Tibial nerve (tissue), 4 donors: Measurements from ENCODE around the gene APOE.

Experiments used
- EP300 ChIP-seq, 2 donors: sonication (generic); formaldehyde crosslinking; IDR thresholded peaks; one replicate each; pipeline ENCODE4 v1.6.1; 2017; ENCODE audit warnings: antibody characterized with exemption in 2 of 2, mild to moderate bottlenecking in 1 of 2
- POLR2A ChIP-seq, 2 donors: fragments of 450-650 bp; IDR thresholded peaks; one replicate each; pipeline ENCODE4 v1.6.1; 2017; ENCODE audit warnings: antibody characterized with exemption in 2 of 2, mild to moderate bottlenecking in 2 of 2, moderate library complexity in 2 of 2
- TF ChIP-seq, protein P1 (sequence below), 5 experiments: fragments of 200-600 bp in 3 of 5; fragments of 450-650 bp in 2 of 5; sonication (generic) in 3 of 5; IDR thresholded peaks; one replicate each; pipeline ENCODE4 v1.5.1; 2016 to 2019; ENCODE audit warnings: antibody characterized with exemption in 5 of 5, mild to moderate bottlenecking in 3 of 5, moderate library complexity in 2 of 5

DNA sequence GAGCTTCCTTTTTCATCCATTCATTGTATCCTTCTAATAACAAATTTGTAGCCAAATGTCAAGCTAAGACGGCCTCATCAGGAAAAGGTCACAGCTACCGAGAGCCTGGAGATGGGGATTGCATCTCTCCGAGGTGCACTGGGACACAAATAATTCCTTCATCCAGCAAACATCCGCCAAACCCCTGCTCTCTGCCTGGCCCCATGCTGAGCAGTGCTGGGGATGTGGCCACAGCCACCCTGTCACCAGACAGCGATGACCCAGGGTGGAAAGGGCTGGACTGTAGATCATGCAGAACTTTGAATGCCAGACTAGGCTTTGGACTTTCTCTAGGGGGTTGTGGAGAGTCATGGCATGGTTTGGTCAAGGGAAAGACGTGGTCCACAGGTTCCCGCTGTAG, 12.7 kb upstream of the APOE start:
- TF ChIP-seq POLR2A (IDR thresholded peaks at IDR 0.05) (no peak), EP300 (IDR thresholded peaks at IDR 0.05) (no peak)
- TF ChIP-seq, protein P1, sequence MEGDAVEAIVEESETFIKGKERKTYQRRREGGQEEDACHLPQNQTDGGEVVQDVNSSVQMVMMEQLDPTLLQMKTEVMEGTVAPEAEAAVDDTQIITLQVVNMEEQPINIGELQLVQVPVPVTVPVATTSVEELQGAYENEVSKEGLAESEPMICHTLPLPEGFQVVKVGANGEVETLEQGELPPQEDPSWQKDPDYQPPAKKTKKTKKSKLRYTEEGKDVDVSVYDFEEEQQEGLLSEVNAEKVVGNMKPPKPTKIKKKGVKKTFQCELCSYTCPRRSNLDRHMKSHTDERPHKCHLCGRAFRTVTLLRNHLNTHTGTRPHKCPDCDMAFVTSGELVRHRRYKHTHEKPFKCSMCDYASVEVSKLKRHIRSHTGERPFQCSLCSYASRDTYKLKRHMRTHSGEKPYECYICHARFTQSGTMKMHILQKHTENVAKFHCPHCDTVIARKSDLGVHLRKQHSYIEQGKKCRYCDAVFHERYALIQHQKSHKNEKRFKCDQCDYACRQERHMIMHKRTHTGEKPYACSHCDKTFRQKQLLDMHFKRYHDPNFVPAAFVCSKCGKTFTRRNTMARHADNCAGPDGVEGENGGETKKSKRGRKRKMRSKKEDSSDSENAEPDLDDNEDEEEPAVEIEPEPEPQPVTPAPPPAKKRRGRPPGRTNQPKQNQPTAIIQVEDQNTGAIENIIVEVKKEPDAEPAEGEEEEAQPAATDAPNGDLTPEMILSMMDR (IDR thresholded peaks at IDR 0.05), result no peak
